CD4-positive, alpha-beta T cell treated with Interleukin-17A for 4 hours (primary cell): ENCODE results near the gene ARHGEF37.
"Not testable (repeated sequence)": the region's sequence is repeated elsewhere in the genome, so short reads cannot be mapped to it uniquely, and the experiment has no call there.

ENCODE experiments used
- DNase-seq: peaks from one replicate; pipeline ENCODE4 v3.0.0-alpha.2; 2020; ENCODE audit warnings: mixed read lengths

ARHGEF37 gene

DNA sequence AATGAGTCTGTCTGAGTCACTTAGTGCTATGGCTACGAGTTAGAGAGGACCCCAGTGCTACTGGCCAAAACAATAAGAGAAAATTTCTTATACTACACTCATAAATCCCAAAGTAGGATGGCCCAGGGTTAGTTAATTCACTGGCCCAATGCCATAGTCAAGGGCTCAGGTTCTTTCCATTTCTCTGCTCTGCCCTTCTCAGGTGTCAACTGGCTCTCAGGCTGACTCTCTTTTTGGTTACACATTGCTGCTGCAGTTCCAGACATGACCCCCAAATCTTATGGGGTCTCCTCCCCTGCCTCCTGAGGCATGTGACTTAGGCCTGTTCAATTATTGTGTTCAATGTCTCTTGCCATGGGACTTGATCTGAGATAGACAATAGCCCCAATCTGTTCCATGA, 70.4 kb downstream of the ARHGEF37 start:
- DNase-seq, result no peak

DNA sequence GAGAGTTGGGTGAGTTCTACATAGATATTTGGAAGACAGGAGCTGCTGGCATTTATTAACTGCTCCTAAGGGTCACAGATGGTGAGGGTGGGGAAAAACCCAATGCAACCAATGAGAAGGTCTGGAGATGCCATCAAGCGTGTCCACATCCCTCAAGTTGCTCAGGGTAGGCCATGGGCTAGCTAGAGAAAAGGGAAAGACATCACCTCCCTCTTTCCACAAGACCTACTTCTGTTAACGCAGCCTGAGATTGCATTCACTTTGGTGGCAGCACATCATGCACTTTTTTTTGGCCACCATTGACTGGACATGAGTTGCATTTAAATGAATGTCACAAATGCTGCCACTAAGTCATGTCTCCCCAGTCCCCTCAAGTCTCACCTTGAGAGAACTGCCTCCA, 71.4 kb downstream of the ARHGEF37 start:
- no peak for DNase-seq

DNA sequence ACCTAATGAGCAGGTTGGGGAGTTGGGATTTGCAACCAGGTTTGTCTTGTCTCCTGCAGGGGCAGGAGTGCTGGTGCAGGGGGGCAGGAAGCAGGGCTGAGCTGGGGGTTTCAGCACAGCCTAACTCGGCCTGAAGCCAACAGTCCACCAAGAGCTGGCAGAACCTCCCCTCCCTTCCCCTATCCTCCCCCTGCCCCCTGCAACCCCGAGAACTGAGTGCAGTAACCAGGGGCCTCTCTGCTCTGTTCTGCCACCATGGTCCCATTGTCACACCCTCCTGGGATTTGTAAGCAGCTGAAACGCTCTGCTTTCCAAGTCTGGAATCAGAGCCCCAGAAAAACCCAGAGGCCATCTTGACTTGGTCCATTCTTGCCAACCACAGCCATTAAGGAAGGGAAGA, 72.9 kb downstream of the ARHGEF37 start:
- no peak for DNase-seq

DNA sequence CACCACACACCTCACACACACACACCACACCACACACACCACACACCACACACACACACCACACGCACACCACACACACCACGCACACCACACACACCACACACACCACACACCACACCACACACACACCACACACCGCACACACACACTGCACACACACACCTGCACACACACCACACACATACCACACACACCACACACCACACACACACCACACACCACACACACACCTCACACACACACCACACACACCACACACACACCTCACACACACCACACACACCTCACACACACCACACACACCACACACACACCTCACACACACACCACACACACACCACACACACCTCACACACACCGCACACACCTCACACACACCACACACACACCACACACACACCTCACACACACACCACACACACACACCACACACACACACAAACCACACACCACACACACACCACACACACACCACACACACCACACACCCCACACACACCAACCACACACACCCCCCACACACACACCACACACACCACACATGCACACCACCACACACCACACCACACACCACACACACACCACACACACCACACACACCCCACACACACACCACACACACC, 73.7 kb downstream of the ARHGEF37 start:
- DNase-seq, result no peak

DNA sequence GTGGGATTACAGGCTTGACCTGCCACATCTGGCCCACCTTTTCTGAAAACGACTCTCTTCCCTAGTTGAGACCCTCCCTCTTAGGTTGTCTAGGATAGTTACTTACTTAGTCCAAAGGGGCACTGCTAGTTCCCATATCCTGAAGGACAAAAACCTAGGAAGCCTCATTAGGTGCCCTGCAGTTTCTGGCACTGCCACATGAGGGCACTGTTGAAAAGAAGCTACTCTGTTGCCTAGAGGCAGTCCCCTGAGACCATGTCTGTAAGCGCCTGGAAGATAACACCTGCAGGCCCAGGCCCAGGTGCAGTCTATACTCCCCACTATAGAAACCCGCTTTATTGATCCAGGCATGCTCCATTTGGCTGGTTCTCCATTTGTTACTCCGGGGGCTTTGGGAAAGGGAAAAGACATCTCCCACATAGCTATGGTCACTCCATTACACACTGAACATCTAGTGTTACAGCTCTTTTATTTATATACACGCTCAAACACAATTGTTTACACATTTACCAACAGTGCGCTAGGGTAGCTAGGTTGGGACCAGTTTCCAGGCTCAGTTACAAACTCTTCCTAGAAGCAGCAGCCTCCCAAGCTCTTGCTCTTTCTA, 75.4 kb downstream of the ARHGEF37 start:
- DNase-seq, result peak; percentile 10

DNA sequence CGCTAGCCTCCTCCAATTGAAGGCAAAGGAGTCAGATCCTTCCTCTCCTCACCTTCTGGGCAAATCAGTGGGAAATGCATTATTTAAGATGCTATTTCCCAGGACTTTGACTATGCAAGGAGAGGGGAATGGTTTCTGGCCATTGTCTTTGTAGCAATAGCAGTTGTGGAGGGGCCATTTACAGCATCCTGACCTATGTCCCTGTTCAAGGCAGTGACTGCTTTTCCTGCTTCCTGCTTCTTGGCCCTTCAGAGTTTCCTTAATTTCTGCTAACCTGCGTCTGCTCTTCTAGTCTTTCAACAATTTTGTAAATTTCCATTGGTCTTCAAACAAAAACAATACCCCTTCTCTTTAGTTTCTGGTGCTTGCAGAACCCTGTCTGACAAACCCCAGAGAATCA, 76.0 kb downstream of the ARHGEF37 start:
- no peak for DNase-seq

DNA sequence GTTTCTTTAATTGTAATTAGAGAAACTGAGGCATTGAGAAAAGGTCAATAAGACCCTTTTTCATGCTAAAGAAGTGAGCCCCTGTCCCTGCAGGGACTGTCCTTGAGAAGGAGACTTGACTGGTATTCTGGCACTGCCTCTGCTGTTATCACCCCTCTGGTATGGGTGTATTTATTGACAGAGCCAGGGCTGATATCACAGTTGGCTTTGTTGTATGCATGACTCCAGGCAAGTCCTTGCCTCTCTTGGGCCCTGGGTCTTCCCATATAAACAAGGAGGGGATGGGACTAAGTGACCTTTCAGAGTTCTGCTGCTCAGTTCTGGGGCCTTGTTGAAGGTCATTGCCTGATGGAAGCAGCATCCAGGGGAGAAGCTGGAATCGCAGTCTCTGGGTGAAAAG, 77.0 kb downstream of the ARHGEF37 start:
- no peak for DNase-seq

DNA sequence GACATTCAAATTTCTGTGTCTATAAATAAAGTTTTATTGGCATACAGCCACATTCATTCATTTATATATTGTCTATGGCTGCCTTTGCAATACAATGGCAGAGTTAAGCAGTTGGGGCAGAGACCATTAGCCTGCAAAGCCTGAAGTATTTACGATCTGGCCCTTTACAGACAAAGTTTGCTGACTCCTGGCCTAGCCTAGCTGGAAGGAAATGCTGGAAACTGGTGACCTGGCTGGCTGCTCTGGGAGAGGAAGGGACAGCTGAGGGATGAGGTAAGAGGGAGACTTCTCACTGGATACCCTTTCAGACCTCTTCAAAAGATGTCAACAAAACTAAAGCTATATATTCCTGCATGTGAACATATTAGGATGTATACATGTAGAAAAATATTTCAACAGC, 82.8 kb downstream of the ARHGEF37 start:
- no peak for DNase-seq

DNA sequence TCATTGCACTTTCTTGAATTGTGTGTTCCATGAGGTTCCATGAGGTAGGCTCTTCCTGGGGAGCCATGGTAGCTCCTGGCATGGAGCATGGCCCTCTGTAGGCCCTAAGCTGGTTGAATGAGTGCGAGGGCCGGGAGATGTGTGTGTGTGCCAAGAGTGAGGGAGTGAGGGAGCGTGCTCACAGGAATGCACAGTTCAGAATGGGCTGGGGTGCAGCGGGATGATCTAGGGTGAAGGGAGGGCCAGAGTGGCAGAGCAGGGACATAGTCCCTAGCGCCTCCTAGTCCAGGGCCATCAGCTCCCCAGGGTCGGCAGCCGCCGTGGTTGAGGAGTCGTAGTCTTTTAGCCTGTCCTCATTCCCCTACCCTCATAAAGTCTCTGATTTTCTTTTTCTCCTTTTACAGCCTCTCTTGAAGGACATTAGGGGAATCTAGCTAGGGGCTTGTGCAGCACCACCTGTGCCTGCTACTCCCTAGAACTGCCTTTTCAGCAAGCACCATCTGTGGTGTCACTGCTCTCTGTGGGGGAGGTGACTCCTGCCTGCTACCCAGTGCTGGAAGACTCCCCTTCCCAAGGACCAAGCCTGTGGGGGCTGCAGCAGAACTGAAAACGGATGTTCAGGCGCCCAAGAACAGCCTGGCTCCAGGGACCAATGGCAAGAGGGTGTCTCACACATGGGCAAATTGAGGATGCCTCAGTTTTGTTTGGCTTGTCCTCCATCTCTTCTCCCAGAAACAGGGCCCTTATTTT, 83.5 kb downstream of the ARHGEF37 start:
- DNase-seq, result no peak

DNA sequence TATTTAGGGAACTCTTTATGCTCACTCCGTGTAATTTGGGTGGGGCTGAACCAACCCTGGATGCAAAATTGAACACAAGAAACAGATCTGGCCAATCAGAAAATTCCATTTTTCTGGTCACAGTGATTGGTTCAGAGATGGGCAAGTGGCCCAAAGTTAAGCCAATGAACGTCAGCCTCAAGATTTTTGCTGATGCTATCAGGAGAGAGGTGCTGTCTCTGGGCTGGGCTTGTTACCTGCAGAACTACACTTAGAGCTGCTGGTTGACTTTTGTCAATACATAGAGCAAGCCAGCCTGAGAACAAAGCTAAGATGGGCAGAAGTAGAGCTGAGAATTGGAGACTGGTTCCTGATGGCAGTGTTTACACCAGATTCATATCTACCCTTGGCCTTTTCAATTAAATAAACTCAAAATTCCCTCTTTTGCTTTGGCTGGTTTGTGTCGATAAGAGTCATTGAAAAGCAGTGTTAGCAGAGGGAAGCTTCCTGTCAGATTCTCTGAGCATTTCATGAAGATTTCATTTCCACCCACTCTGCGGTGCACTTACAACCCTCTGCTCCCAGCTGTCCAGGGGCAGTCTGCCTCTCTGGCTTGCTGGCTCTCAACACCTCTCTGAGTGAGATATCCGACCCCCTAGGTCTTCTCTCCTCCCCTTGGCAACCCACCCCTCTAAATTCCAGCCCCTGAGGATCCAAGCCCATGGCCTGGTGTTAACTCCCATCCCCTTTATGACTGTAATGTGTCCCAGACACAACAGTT, 84.3 kb downstream of the ARHGEF37 start:
- no peak for DNase-seq

DNA sequence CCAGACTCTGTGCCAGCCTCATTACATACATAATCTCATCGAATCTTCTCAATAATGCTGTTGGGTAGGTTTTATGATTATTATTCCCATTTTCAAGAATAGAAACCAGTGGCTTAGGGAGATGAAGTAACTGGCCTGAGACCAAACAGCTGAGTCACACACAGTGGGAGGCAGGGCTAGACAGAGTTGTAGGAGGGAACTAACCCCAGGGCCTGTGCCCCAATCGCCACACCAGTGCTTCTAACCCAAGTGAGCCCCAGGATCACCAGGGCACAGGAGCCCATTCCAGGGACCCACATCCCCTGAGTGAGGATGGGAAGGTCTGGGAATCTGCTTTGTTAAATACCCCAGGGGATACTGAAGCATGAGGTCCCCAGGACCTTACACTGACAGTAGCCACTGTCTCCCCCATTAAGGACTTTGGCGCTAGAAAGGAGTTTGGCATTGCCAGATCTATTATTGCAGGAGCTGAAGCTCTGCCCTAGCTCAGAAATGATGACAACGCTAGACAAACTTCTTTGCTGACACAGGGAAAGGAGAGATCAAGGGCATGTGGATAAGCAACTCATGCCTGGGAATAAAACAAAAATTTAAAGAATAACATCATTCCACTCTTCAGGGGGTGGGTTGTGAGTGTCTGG, 85.0 kb downstream of the ARHGEF37 start:
- no peak for DNase-seq

DNA sequence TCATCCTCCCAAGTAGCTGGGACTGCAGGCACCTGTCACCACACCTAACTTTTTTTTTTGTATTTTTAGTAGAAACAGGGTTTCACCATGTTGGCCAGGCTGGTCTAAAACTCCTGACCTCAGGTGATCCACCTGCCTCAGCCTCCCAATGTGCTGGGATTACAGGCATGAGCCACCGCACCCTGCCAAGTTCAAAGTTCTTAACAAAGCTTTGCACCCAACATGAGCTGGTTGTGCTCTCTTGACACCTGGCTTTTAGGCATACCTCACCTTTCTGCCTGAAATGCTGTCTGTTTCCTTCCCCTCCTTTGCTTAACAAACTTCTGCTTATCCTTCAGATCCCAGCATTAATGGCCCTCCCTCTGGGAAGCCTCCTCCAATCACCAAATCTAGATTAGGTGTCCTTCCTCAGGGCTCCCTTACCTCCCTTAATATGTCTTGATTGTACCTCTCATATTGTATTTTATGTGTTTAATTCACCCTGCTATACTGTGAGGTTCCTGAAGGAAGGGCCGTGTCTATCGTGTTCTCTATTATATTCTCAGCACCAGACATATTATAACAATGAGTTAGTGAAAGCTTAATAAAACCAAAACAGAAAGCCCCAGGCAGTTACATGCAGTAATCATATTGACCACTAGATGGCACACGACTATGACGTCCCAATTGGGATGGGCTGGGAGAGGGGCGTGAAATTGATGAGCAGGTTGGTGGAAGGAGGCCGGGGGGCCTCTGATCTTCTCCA, 86.0 kb downstream of the ARHGEF37 start:
- peak; percentile 13 for DNase-seq

DNA sequence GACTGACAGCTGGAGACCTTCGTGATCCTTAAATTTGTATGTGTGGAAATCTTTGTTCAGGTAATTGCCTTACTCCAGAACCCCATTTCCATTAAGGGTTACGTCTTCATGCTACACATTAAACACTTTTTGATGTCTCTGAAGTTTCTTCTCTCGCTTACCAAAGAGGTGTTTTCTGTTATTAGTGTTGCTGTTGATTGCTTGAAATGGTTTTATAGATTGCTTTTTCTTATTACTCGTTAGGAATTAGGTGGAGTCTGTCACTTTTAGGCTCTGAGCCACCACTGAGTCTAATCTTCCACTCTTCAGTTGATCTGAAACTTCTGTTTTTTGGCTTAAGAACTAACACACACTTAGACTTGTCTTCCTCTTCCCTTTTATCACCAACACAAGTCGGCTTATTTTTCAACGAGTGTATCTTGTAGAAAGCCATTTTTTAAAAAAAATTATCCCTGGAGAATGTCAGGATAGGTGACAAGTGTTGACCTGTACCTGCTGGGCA, 86.6 kb downstream of the ARHGEF37 start:
- no peak for DNase-seq

DNA sequence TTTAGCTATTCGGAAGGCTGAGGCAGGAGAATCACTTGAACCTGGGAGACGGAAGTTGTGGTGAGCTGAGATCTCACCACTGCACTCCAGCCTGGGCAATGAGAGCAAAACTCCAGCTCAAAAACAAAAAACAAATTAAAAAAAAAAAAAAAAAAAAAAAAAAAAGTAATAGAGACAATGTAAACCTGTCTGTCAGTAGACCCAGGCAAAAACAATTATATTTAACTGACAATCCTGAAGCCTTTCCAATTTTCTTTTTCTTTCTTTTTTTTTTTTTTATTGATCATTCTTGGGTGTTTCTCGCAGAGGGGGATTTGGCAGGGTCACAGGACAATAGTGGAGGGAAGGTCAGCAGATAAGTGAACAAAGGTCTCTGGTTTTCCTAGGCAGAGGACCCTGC, 88.0 kb downstream of the ARHGEF37 start:
- DNase-seq, result not testable (repeated sequence)

DNA sequence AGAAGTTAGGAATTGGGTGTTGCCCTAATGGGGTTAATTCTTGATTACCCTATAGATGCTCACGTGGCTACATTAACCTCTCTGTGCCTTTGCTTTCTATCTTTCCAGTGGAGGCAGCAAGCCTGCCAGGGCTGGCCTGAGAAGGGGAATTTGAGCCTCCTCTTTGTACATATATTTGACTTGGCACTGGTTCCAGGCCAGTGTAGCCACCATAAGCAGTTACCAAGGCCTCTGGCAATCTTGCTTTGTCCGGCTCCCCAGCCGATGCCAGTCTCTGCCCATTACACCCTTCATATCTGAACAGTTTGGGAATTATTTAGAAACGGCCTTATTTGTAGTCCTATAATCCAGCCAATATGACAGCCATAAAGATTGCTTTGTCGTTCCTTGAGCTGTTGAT, 90.2 kb downstream of the ARHGEF37 start:
- no peak for DNase-seq

DNA sequence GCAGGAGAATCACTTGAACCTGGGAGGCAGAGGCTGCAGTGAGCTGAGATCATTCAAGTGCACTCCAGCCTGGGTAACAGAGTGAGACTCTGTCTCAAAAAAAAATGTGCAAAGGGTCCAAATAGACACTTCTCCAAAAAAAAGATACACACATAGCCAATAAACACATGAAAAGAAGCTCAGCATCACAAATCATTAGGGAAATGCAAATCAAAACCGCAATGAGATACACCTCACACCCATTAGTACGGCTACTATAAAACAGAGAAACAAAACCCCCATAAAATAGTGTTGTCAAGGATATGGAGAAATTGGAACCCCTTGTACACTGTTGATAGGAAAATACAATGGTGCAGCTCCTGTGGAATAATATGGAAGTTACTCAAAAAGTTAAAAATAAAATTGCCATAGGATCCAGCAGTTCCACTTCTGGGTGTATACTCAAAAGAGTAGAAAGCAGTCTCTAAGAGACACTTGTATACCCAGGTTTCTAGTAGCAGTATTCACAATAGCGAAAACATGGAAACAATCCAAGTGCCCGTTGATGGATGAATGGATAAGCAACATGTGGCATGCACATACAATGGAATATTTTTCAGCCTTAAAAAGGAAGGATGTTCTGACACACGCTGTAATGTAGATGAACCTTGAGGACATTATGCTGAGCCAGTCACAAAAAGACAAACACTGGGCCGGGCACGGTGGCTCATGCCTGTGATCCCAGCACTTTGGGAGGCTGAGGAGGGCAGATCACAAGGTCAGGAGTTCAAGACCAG, 91.6 kb downstream of the ARHGEF37 start:
- DNase-seq, result no peak

DNA sequence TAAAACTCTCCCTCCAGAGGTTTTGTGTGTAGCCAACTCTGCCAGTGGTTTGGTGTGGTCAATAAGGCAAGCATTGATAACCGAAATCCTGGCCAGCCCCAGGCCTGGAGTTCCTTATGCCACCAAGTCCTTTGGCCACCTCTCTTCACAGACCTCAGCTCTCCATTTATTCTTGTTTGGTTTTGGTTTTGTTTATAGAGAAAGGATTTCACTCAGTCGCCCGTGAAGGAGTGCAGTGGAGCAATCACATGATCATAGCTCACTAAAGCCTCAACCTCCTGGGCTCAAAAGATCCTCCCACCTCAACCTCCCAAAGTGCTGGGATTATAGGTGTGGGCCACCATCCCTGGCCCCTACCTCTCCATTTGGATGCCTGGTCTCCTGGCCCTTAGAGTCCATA, 93.4 kb downstream of the ARHGEF37 start:
- no peak for DNase-seq

DNA sequence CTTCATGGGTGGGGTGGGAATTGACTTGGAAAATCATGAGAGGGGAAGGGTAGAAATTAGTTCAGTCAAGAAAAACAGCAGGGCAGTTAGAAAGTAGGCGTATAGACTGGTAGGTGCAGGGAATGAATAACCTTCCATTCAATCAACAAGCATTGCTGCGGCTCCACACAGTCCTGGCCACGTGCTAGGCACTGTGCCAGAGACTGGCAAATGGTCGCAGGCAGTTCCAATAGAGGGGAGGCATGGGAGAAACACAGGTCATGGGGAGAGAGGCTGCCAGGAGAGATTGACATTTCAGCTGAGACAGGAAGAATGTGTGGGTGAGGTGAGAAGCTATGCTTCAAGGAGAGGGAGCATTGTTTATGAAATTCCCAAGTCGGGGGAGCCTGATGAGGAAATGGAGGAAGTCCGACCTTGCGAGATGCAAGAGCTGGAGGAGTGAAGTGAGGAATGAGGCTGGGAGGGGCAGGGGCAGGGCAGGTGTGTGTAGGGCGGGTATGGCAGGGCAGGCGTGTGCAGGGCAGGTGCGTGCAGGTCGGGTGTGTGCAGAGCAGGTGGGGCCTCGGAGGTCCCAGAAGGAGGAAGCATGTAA, 94.4 kb downstream of the ARHGEF37 start:
- no peak for DNase-seq

DNA sequence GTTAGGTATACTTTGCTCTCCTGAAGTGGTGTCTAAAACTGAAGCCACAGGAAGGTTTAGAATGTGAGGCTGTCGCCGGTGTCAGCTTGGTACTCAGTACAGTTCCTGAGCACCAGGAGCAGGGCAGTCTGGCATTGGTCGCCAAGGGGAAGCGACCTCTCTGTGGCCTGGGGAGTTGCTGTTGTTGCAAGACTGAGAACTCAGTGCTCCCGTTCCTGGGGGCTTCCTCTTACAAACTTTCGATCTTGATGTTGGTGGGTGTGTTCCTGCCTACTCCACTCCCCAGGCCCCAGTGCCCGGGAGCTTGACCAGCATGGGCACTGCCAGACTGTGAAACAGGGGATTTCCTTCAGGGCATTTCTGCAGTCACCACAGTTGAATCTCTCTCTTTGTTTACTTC, 96.4 kb downstream of the ARHGEF37 start:
- no peak for DNase-seq

DNA sequence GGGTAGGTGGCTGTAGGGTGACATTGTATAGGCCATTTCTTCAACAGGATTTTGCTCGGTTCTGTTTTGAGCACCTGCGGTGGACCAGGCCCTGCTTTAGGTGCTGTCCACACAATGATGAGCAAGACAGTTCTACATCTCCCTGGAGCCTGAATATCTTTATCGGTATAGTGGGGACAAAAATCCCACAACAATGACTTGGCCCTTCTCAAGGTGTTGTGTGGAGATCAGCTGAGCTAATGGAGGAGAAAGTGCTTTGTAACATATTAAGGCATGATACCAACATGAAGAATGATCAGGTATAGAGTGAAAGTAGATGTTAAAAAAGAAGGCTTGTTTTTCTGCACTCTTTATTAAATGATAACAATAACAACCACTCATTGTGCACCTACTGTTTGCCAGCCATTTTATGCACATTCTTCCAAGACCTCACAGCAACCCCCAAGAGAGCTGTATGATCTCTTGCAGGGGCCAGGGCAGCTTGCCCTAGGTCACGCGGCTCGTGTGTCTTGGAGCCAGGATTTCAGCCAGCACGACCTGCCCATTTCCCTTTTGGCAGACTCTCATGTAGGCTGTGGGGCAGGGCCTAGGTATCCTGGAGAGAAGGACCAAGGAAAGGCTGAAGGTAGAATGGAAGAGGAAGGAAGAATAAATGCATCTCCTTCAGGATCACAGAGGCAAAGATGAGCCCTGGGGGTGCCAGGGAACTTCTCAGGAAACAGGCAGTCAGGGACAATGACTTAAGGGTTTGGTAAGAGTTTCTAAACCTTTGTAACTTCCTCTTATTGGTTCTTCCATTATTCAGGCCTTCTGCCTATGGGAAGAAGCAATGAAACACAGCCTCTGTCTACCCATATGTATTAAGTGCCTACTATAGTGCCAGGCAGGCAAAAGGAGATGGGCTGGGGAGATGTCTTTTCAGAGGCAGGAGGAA, 98.8 kb downstream of the ARHGEF37 start:
- no peak for DNase-seq
